Keratinocyte (primary cell): ENCODE data around the gene ABL1.

Experiments
- CTCF ChIP-seq, 3 experiments: IDR thresholded peaks in 1 of 3; conservative IDR thresholded peaks in 1 of 3; optimal IDR thresholded peaks in 1 of 3; 2 replicates in 2 of 3; 3 replicates in 1 of 3; pipeline versions ENCODE3 to v1.5.1; 2011; ENCODE audit warnings: low read length in 3 of 3, mild to moderate bottlenecking in 3 of 3, moderate library complexity in 2 of 3, control low read depth in 1 of 3, inconsistent platforms in 1 of 3; ENCODE audit not compliant: insufficient read depth in 2 of 3; ENCODE audit errors: extremely low read depth in 1 of 3
- EZH2 ChIP-seq: IDR thresholded peaks from one replicate; pipeline ENCODE4 v1.6.1; 2012; ENCODE audit warnings: inconsistent platforms, mild to moderate bottlenecking, low read length, moderate library complexity

- TF ChIP-seq CTCF (optimal IDR thresholded peaks at IDR 0.05 in 1 of 3, IDR thresholded peaks at IDR 0.05 in 1 of 3, conservative IDR thresholded peaks at IDR 0.05 in 1 of 3; ENCODE audit: extremely low read depth in 1 of 3, insufficient read depth in 2 of 3, low read length in 3 of 3) (no peak), EZH2 (no peak)
Observed at GRCh38 chr9:130834371-130835336, at the start of gene ABL1.
